Smooth muscle cell (in vitro differentiated cells): ENCODE measurements around the gene CA10. TPM values are rescaled to one million over a fixed set of nuclear protein-coding genes. Genes with fewer than 3 reads are reported as not detected.

Experiments
- DNase-seq: peaks from one replicate; lab custom pipeline; 2025; ENCODE audit not compliant: unreplicated experiment; lab: John Stamatoyannopoulos, UW
- H2AFZ ChIP-seq: fragments of 200-600 bp; sonication (generic); 2 replicates; pipeline ENCODE4 v1.6.0; 2016; ENCODE audit warnings: antibody characterized with exemption, low read depth, mild to moderate bottlenecking
- H3F3A ChIP-seq: fragments of 200-600 bp; sonication (generic); 2 replicates; pipeline ENCODE4 v1.6.0; 2017; ENCODE audit warnings: antibody characterized with exemption, low read depth
- H3K27ac ChIP-seq: fragments of 200-600 bp; sonication (generic); 2 replicates; pipeline ENCODE4 v1.5.1; 2016; ENCODE audit warnings: low read depth, mild to moderate bottlenecking
- H3K27me3 ChIP-seq: fragments of 200-600 bp; sonication (generic); 2 replicates; pipeline ENCODE4 v1.6.1; 2016; ENCODE audit warnings: low read depth, mild to moderate bottlenecking
- H3K36me3 ChIP-seq: fragments of 200-600 bp; sonication (generic); 2 replicates; pipeline ENCODE4 v1.5.1; 2016; ENCODE audit warnings: low read depth
- H3K4me1 ChIP-seq: fragments of 200-600 bp; sonication (generic); 2 replicates; pipeline ENCODE4 v1.5.1; 2016; ENCODE audit warnings: low read depth
- H3K4me2 ChIP-seq: fragments of 200-600 bp; sonication (generic); 2 replicates; pipeline ENCODE4 v1.6.0; 2016; ENCODE audit warnings: mild to moderate bottlenecking
- H3K4me3 ChIP-seq: fragments of 200-600 bp; sonication (generic); 2 replicates; pipeline ENCODE4 v1.5.1; 2016; ENCODE audit warnings: mild to moderate bottlenecking
- H3K79me2 ChIP-seq: fragments of 200-600 bp; sonication (generic); 2 replicates; pipeline ENCODE4 v1.6.0; 2016; ENCODE audit warnings: low read depth, mild to moderate bottlenecking
- H3K9ac ChIP-seq: fragments of 200-600 bp; sonication (generic); 2 replicates; pipeline ENCODE4 v1.6.0; 2016; ENCODE audit warnings: low read depth
- H3K9me3 ChIP-seq: fragments of 200-600 bp; sonication (generic); replicated peaks from 2 replicates; pipeline ENCODE4 v1.5.1; 2016; ENCODE audit warnings: low read depth
- H4K20me1 ChIP-seq: fragments of 200-600 bp; sonication (generic); 2 replicates; pipeline ENCODE4 v1.6.0; 2016; ENCODE audit warnings: low read depth
- CTCF ChIP-seq: fragments of 200-600 bp; sonication (generic); IDR thresholded peaks from 2 replicates; pipeline ENCODE4 v1.5.1; 2017; ENCODE audit warnings: borderline replicate concordance, mild to moderate bottlenecking, antibody characterized with exemption; ENCODE audit not compliant: insufficient read depth, poor library complexity, severe bottlenecking
- WGBS: methylation state at CpG from one replicate; pipeline ENCODE4 v1.1.7; 2016; ENCODE audit warnings: low lambda C conversion rate; 5-methylcytosine and 5-hydroxymethylcytosine counted together
- polyA plus RNA-seq: library from polyadenylated mRNA; unstranded; fragments of >200 nt; fragmentation: Nextera tagmentation; extraction: Ambion mirVana; gene quantifications from 2 replicates; pipeline ENCODE4 v1.2.1, GENCODE V29; 2016
- total RNA-seq: library from RNA; depleted of rRNA; stranded (reverse); fragments of >200 nt; gene quantifications from 2 replicates; pipeline ENCODE4 v1.2.3, GENCODE V29; 2014

CA10 gene
- total and polyA plus RNA-seq, 2 experiments from 2014 or later = 0.54 TPM; not detected in 1

DNA sequence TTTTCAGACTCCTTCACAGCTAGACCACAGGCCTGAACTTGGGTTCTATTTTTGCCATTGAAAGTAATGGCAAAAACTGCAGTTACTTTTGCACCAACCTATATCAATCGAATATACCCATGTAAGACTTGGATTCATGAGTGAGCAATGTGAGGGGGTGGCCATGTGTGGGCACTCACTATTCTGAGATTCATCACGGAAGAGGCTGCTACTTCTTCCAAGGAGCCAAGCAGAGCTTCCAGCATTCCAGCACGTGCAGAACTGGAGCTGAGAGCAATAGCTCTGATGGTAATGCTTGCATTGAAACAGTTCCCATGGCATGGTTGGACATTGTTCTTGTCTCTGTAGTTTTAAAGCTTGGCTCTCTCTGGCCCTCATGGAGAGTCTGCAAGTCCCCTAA, 327.6 kb downstream of the CA10 start:
- Histone ChIP-seq H3K4me1 (no peaks in the 10 kb centered on the region), H4K20me1 (no peaks in the 10 kb centered on the region), H3K79me2 (no peaks in the 10 kb centered on the region), H3K4me2 (no peak overlapping the region), H3K36me3 (no peaks in the 10 kb centered on the region), H3K27me3 (peaks cover 12% of the 10 kb centered on the region), H3F3A (no peaks in the 10 kb centered on the region), H3K27ac (no peak overlapping the region), H3K9me3 (no peaks in the 10 kb centered on the region), H2AFZ (no peak overlapping the region), H3K4me3 (no peak overlapping the region), H3K9ac (no peak overlapping the region)
- WGBS = 69% methylated on average over 3 of the region's 3 CpGs
- no peak for DNase-seq
- TF ChIP-seq CTCF = no peak

DNA sequence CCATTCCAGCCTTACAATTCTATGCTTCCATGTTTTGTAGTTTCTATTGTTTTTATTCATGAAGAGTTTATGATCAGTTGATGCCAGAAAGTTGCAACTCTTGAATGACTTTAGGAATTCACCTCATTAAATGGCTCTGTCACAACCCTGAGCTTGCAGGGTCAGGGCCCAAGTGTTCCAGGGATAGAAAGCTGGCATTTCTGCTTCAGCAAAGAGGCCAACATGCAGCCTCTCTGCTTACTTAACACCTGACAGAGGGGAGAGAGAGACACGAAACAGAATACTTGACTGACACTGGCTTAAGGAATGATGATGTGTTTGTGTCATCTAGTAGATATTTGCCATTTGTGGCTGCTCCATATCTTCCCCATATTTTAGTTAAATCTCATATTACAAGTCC, 328.1 kb downstream of the CA10 start:
- WGBS = 40% methylated on average over 1 of the region's 1 CpG
- Histone ChIP-seq H3K36me3 (no peaks in the 10 kb centered on the region), H3K4me2 (no peak overlapping the region), H3F3A (no peaks in the 10 kb centered on the region), H3K4me3 (no peak overlapping the region), H3K27me3 (peaks cover 12% of the 10 kb centered on the region), H3K9ac (no peak overlapping the region), H3K79me2 (no peaks in the 10 kb centered on the region), H3K9me3 (no peaks in the 10 kb centered on the region), H3K4me1 (no peaks in the 10 kb centered on the region), H4K20me1 (no peaks in the 10 kb centered on the region), H2AFZ (no peak overlapping the region), H3K27ac (no peak overlapping the region)
- DNase-seq = no peak
- no peak for TF ChIP-seq CTCF

DNA sequence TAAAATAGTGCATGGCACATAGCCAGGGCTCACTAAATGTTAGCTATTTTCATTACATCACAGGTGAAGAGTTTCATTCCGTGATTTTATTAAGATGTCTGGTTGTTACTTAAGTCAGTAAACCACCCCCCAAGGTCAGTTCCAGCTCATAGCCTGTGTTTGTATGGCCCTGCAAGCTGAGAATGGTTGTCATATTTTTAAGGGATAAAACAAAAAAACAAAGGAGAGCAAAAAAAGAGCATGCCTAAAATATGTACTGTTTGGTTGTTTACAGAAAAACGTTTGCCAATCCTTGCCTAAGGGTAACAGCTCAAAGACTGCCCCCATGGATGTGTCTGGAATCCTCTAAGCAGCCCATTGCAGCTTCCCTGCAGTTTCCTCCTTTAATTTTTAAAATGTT, 329.6 kb downstream of the CA10 start:
- peaks cover 1% of the 10 kb centered on the region for H3K27me3 ChIP-seq
- H4K20me1 ChIP-seq = no peaks in the 10 kb centered on the region
- H3K9me3 ChIP-seq = no peaks in the 10 kb centered on the region
- no peaks in the 10 kb centered on the region for H3F3A ChIP-seq
- WGBS = 39% methylated on average over 2 of the region's 2 CpGs
- no peaks in the 10 kb centered on the region for H3K36me3 ChIP-seq
- no peaks in the 10 kb centered on the region for H3K4me1 ChIP-seq
- TF ChIP-seq CTCF = no peak
- H3K4me2 ChIP-seq = no peak overlapping the region
- H3K79me2 ChIP-seq = no peaks in the 10 kb centered on the region
- H3K9ac ChIP-seq = no peak overlapping the region
- no peak overlapping the region for H2AFZ ChIP-seq
- DNase-seq = no peak
- no peak overlapping the region for H3K27ac ChIP-seq
- H3K4me3 ChIP-seq = no peak overlapping the region

DNA sequence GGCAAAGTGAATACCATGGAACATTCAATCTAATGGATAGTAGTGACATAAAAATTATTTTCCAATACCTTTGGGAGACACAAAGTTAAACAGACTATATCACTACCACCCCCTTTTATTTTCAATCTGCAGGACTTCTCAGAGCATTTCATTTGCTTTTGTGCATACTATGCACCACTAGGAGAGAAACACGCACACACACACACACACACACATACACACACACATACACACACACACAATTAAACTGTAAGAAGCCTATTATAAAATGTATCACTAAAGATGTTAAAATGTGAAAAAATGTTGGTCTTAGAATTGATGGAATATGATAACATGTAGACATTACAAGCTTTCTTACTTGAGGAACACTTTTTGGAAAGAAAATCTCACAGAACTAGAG, 331.4 kb downstream of the CA10 start:
- H3F3A ChIP-seq = no peaks in the 10 kb centered on the region
- H3K27me3 ChIP-seq = no peaks in the 10 kb centered on the region
- no peaks in the 10 kb centered on the region for H3K36me3 ChIP-seq
- no peak overlapping the region for H2AFZ ChIP-seq
- H3K4me1 ChIP-seq = no peaks in the 10 kb centered on the region
- no peak for TF ChIP-seq CTCF
- DNase-seq = no peak
- no peak overlapping the region for H3K4me3 ChIP-seq
- H3K27ac ChIP-seq = no peak overlapping the region
- H3K79me2 ChIP-seq = no peaks in the 10 kb centered on the region
- no peak overlapping the region for H3K9ac ChIP-seq
- H4K20me1 ChIP-seq = no peaks in the 10 kb centered on the region
- no peak overlapping the region for H3K4me2 ChIP-seq
- WGBS = 87% methylated on average over 1 of the region's 1 CpG
- no peaks in the 10 kb centered on the region for H3K9me3 ChIP-seq
